Astrocyte of the spinal cord (primary cell): ENCODE measurements around the gene PRKAG2.

Experiments
- DNase-seq: peaks from one replicate; pipeline ENCODE4 v3.0.0; 2011; ENCODE audit warnings: low read depth, low spot score
- H3K4me3 ChIP-seq: 2 replicates; pipeline ENCODE4 v1.5.1; 2011; ENCODE audit warnings: low read depth, mild to moderate bottlenecking, low read length, moderate library complexity
- in situ Hi-C: cut with HindIII; loops from 2 replicates; pipeline ENCODE4 v1.10.0; 2017; ENCODE audit warnings: low sequenced_read_pairs
- TF ChIP-seq, protein P1 (sequence below): IDR thresholded peaks from 2 replicates; pipeline ENCODE4 v1.5.1; 2012; ENCODE audit warnings: low read depth, mild to moderate bottlenecking, low read length, inconsistent platforms

Gene PRKAG2

DNA sequence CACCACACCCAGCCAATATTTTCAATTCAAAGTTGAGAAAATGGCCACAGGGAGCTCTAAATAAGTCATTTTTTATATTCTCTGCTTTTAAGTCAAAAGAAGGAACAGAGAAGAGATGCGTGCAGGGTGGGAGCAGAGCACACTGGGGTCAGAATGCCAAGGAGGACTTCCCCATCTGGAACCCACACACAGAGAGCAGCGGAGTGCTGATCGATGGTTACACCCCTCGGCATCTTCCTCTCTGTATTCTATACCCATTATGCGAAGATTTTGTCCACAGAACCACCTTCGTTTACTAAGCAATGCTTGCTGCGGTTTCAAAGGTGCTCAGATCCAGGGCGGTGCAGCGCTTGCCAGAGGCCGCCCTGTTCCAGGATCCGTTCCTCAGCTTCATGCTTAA, 265.9 kb downstream of the PRKAG2 start:
- no peak for DNase-seq
- TF ChIP-seq, protein P1, sequence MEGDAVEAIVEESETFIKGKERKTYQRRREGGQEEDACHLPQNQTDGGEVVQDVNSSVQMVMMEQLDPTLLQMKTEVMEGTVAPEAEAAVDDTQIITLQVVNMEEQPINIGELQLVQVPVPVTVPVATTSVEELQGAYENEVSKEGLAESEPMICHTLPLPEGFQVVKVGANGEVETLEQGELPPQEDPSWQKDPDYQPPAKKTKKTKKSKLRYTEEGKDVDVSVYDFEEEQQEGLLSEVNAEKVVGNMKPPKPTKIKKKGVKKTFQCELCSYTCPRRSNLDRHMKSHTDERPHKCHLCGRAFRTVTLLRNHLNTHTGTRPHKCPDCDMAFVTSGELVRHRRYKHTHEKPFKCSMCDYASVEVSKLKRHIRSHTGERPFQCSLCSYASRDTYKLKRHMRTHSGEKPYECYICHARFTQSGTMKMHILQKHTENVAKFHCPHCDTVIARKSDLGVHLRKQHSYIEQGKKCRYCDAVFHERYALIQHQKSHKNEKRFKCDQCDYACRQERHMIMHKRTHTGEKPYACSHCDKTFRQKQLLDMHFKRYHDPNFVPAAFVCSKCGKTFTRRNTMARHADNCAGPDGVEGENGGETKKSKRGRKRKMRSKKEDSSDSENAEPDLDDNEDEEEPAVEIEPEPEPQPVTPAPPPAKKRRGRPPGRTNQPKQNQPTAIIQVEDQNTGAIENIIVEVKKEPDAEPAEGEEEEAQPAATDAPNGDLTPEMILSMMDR: no peak
- H3K4me3 ChIP-seq: no peak overlapping the region
- in situ Hi-C loops: no loop called here

DNA sequence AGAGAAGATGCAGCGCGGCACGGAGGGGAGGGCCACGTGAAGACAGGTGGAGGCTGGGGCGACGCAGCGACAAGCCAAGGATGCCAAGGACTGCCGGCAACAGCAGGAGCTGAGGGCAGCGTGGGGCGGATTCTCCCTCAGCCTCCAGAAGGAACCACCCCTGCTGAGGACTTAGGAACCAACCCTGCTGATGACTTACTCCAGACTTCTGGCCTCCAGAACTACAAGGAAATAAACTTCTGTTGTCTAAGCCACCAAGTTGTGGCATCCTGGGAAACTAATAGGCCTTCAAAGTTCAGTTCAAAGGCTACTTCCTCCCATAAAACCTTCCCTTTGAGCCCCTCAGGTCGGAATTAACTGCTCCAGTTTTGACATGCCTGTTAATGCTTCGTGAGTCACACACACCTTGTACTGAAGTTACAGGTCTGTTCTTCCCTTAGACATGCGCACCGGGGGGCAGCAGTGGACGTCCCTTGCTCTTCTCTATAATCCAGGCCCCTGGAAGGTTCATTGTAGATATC, 268.8 kb downstream of the PRKAG2 start:
- no peak overlapping the region for H3K4me3 ChIP-seq
- no peak for DNase-seq
- in situ Hi-C loops: no loop called here
- TF ChIP-seq, protein P1: peak; percentile 18

DNA sequence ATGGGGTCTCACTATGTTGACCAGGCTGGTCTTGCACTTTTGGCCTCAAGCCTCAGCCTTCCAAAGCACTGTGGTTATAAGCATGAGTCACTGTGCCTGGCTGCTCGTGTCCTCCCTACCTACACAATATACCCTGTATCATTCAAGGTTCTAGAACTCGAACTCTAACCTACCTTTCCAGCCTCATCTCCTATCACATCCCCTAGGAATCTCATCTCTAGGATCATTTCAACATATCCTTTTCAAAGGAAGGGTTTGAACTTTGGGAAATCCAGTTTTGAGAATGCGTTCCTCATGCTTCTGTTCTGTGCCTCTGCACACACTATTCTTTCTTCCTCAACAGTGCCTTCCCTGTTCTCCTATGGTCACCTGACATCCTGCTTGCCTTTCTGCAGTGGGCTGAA, 269.4 kb downstream of the PRKAG2 start:
- in situ Hi-C loops: no loop called here
- TF ChIP-seq, protein P1: no peak
- no peak overlapping the region for H3K4me3 ChIP-seq
- no peak for DNase-seq

DNA sequence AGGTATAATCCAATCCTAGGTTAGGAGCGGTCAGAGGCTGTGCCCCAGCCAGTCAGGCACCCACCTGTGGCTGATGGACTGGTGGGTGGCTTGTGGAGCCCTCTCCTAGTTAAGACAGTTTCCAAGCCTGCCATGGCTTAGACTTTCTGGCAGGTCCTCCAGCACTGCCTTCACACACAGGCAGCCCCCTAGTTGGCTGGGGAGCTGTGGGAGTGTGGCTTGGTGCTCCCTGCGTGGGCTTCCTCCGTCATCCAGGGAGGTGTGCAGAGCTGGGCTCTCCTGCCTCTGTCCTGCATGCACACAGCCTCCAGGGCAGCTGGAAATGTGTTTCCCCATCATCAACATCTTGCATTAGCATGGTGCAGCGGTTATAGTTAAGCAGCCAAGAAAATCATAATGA, 273.0 kb downstream of the PRKAG2 start:
- H3K4me3 ChIP-seq: no peak overlapping the region
- DNase-seq: no peak
- TF ChIP-seq, protein P1: no peak
- in situ Hi-C loops: no loop called here

DNA sequence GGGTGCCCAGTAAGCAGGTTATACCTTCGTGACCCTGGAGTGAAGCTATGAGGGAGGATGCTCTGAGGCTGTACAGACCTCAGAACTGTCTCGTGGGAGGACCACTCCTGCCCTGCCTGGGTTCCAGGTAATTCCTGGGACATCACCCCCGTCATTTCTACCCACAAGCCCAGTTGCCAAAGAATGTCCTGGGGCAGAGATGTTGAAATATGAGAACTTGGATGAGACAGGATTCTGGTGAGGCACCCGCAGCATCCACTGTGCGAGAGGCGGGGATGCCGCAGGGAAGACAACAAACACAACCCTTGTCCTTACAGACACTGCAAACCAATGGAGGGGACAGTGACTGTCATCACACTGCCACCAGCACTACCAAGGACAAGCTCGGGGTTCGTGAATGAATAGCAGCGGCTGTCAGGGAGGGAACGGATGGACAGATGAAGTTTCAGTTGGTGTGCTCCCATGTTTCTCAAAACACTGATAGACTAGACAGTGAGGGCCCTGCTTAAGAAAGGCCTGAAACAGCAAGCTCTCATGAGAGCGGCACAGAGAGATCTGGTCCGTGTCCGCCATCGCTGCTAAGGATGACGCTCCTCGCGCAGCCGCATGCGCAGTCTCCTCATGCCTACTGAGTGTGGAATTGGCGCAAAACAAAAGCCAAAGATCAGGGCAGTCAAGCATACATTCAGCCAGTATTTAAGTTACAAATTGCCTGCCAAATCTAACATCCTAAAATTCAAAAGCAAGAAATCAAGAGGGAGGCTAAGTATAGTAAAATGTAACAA, 275.2 kb downstream of the PRKAG2 start:
- in situ Hi-C loops: no loop called here
- DNase-seq: peak; percentile 29
- TF ChIP-seq, protein P1: no peak
- H3K4me3 ChIP-seq: no peak overlapping the region

DNA sequence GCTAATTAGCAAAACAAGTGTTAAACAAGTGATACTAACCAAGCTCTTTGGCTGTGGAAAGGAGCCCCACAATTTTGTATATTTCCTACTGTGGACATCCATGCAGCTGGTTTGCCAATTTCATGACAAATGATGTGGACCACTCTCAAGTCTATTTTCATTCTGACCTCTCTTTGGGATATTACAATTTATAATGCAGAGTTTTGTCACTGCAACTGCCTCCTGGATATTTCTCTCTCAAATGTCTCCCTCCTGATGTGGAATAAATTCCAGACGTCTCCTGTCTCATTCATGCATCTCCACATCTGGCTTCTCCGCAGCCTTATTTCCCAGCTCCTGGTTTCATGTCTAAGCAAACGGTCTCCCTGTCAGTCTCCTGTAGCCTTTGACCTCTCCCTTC, 276.6 kb downstream of the PRKAG2 start:
- H3K4me3 ChIP-seq: no peak overlapping the region
- TF ChIP-seq, protein P1: no peak
- in situ Hi-C loops: no loop called here
- no peak for DNase-seq
